H1 (cell line): ENCODE measurements around the gene TFF2. TPM values are rescaled to one million over a fixed set of nuclear protein-coding genes. Genes with fewer than 3 reads are reported as not detected.

Experiments
- CTCF ChIA-PET: fragments of 300-600 bp; sonication (Branson Sonifier 250); formaldehyde crosslinking; loops from one replicate; lab custom pipeline; 2021; ENCODE audit not compliant: partially characterized antibody; lab: Charles Lee
- POLR2A ChIA-PET: fragments of 300-600 bp; sonication (Branson Sonifier 250); formaldehyde crosslinking; loops from one replicate; lab custom pipeline; 2021; ENCODE audit warnings: inconsistent platforms; ENCODE audit not compliant: partially characterized antibody; lab: Charles Lee
- DNase-seq, 2 experiments: peaks; one replicate each; pipeline versions ENCODE4 v3.0.0 to v3.0.0-alpha.2; 2010 to 2022; ENCODE audit warnings: low spot score in 2 of 2, low read depth in 1 of 2, mixed read lengths in 1 of 2
- FAIRE-seq: peaks from 2 replicates; lab custom pipeline; 2011; peaks lifted over from hg19 to GRCh38; lab: Jason Lieb, UNC
- H2AFZ ChIP-seq: 2 replicates; pipeline ENCODE4 v1.8.1; 2012; ENCODE audit warnings: low read length, inconsistent platforms
- H2AK5ac ChIP-seq: 2 replicates; pipeline ENCODE4 v1.6.1; 2013; ENCODE audit warnings: low read depth, low read length
- H2BK120ac ChIP-seq: replicated peaks from 2 replicates; pipeline ENCODE3; 2013; ENCODE audit warnings: low read depth, low read length, inconsistent platforms
- H2BK12ac ChIP-seq: 2 replicates; pipeline ENCODE4 v1.6.1; 2013; ENCODE audit warnings: low read depth, low read length
- H2BK15ac ChIP-seq: 2 replicates; pipeline ENCODE4 v1.6.1; 2013; ENCODE audit warnings: low read length
- H2BK20ac ChIP-seq: 2 replicates; pipeline ENCODE4 v1.6.1; 2013; ENCODE audit warnings: low read length
- H2BK5ac ChIP-seq: 2 replicates; pipeline ENCODE4 v1.6.1; 2013; ENCODE audit warnings: low read depth, low read length
- H3K14ac ChIP-seq: 2 replicates; pipeline ENCODE4 v1.6.1; 2013; ENCODE audit warnings: inconsistent platforms; ENCODE audit not compliant: insufficient read length
- H3K18ac ChIP-seq: 2 replicates; pipeline ENCODE4 v1.6.1; 2013; ENCODE audit warnings: low read length; ENCODE audit errors: extremely low read depth
- H3K23ac ChIP-seq: 2 replicates; pipeline ENCODE4 v1.6.1; 2013; ENCODE audit warnings: inconsistent platforms; ENCODE audit not compliant: insufficient read length
- H3K23me2 ChIP-seq: 2 replicates; pipeline ENCODE4 v1.6.1; 2013; ENCODE audit warnings: low read depth, low read length
- H3K27ac ChIP-seq: 2 replicates; pipeline ENCODE4 v1.6.1; 2011; ENCODE audit warnings: low read depth, low read length, inconsistent platforms
- H3K27me3 ChIP-seq, 4 experiments: replicated peaks in 1 of 4; 1 replicate in 1 of 4; 2 replicates in 3 of 4; pipeline versions ENCODE4 v1.6.1 to v1.8.1; 2011 to 2013; ENCODE audit warnings: low read length in 3 of 4, mild to moderate bottlenecking in 3 of 4, inconsistent platforms in 2 of 4, mixed read lengths in 2 of 4, moderate library complexity in 1 of 4; ENCODE audit not compliant: control insufficient read depth in 3 of 4, insufficient read depth in 3 of 4; ENCODE audit errors: extremely low read depth in 1 of 4
- H3K36me3 ChIP-seq, 4 experiments: 2 replicates each; pipeline versions ENCODE4 v1.6.1 to v1.8.1; 2011 to 2013; ENCODE audit warnings: mild to moderate bottlenecking in 4 of 4, low read length in 3 of 4, moderate library complexity in 2 of 4, control low read depth in 1 of 4, inconsistent platforms in 1 of 4; ENCODE audit not compliant: insufficient read depth in 4 of 4, control insufficient read depth in 2 of 4
- H3K4ac ChIP-seq: replicated peaks from 2 replicates; pipeline ENCODE3; 2013; ENCODE audit warnings: low read length, low read depth, mixed read lengths, inconsistent platforms; ENCODE audit not compliant: insufficient read length
- H3K4me1 ChIP-seq, 4 experiments: replicated peaks in 1 of 4; 1 replicate in 1 of 4; 2 replicates in 3 of 4; pipeline versions ENCODE4 v1.6.1 to v1.8.1; 2011 to 2013; ENCODE audit warnings: low read length in 3 of 4, inconsistent platforms in 2 of 4, mixed read lengths in 1 of 4; ENCODE audit not compliant: insufficient read depth in 4 of 4, control insufficient read depth in 3 of 4
- H3K4me2 ChIP-seq, 2 experiments: 2 replicates each; pipeline versions ENCODE4 v1.6.1 to v1.8.1; 2011 to 2013; ENCODE audit warnings: low read depth in 2 of 2, low read length in 2 of 2, control low read depth in 1 of 2, inconsistent platforms in 1 of 2, mild to moderate bottlenecking in 1 of 2; ENCODE audit not compliant: insufficient read depth in 1 of 2
- H3K4me3 ChIP-seq, 4 experiments: fragments of 200-600, 300-600 bp in 1 of 4; sonication (generic), shearing (Covaris generic), sonication (Bioruptor Twin) in 1 of 4; 2 replicates each; pipeline versions ENCODE4 v1.5.1 to v1.8.1; 2011 to 2016; ENCODE audit warnings: low read length in 4 of 4, low read depth in 3 of 4, control low read depth in 2 of 4, inconsistent platforms in 2 of 4, mild to moderate bottlenecking in 2 of 4, mixed read lengths in 1 of 4, moderate library complexity in 1 of 4; ENCODE audit not compliant: insufficient read depth in 2 of 4; ENCODE audit errors: extremely low read depth in 1 of 4
- H3K56ac ChIP-seq: replicated peaks from 2 replicates; pipeline ENCODE3; 2013; ENCODE audit warnings: low read depth, mild to moderate bottlenecking, mixed read lengths, low read length, inconsistent platforms; ENCODE audit not compliant: insufficient read length
- H3K79me1 ChIP-seq: 2 replicates; pipeline ENCODE4 v1.6.1; 2013; ENCODE audit warnings: low read depth, low read length, control low read depth
- H3K79me2 ChIP-seq, 2 experiments: 2 replicates each; pipeline versions ENCODE4 v1.6.1 to v1.8.1; 2012 to 2013; ENCODE audit warnings: low read length in 2 of 2, mild to moderate bottlenecking in 2 of 2, inconsistent platforms in 1 of 2; ENCODE audit not compliant: insufficient read depth in 2 of 2, control insufficient read depth in 1 of 2
- H3K9ac ChIP-seq, 4 experiments: replicated peaks in 1 of 4; 1 replicate in 1 of 4; 2 replicates in 3 of 4; pipeline versions ENCODE4 v1.6.1 to v1.8.1; 2011 to 2013; ENCODE audit warnings: low read depth in 3 of 4, low read length in 3 of 4, control low read depth in 2 of 4, mild to moderate bottlenecking in 2 of 4, moderate library complexity in 2 of 4, inconsistent platforms in 1 of 4; ENCODE audit errors: extremely low read depth in 1 of 4
- H3K9me3 ChIP-seq, 2 experiments: 2 replicates each; pipeline versions ENCODE4 v1.6.1 to v1.8.1; 2012 to 2013; ENCODE audit warnings: mild to moderate bottlenecking in 2 of 2, moderate library complexity in 2 of 2, control low read depth in 1 of 2, inconsistent platforms in 1 of 2, low read depth in 1 of 2, low read length in 1 of 2, mixed read lengths in 1 of 2; ENCODE audit not compliant: insufficient read depth in 2 of 2
- H4K20me1 ChIP-seq, 2 experiments: replicated peaks in 1 of 2; 2 replicates each; pipeline versions ENCODE3 to v1.8.1; 2011 to 2013; ENCODE audit warnings: inconsistent platforms in 2 of 2, low read length in 2 of 2, mild to moderate bottlenecking in 1 of 2; ENCODE audit not compliant: insufficient read depth in 2 of 2, control insufficient read depth in 1 of 2
- H4K5ac ChIP-seq: 2 replicates; pipeline ENCODE4 v1.6.1; 2013; ENCODE audit warnings: low read length, low read depth, mixed read lengths, inconsistent platforms; ENCODE audit not compliant: insufficient read length
- H4K8ac ChIP-seq: 2 replicates; pipeline ENCODE4 v1.8.0; 2013; ENCODE audit warnings: mild to moderate bottlenecking, moderate library complexity, low read length, inconsistent platforms; ENCODE audit not compliant: insufficient read depth; ENCODE audit errors: extremely low read depth
- H4K91ac ChIP-seq: replicated peaks from 2 replicates; pipeline ENCODE3; 2013; ENCODE audit warnings: low read length, mixed read lengths, inconsistent platforms; ENCODE audit not compliant: insufficient read length
- CTCF ChIP-seq, 3 experiments: IDR thresholded peaks; 1 replicate in 2 of 3; 2 replicates in 1 of 3; pipeline versions ENCODE4 v1.5.1 to v1.6.1; 2011; ENCODE audit warnings: low read length in 3 of 3, mild to moderate bottlenecking in 3 of 3, inconsistent platforms in 2 of 3, low read depth in 1 of 3, moderate library complexity in 1 of 3; ENCODE audit not compliant: insufficient read depth in 1 of 3; ENCODE audit errors: control extremely low read depth in 1 of 3
- EP300 ChIP-seq, 2 experiments: IDR thresholded peaks; 1 replicate in 1 of 2; 2 replicates in 1 of 2; pipeline ENCODE4 v1.6.1; 2011 to 2012; ENCODE audit warnings: low read depth in 2 of 2, low read length in 2 of 2, mild to moderate bottlenecking in 2 of 2, borderline replicate concordance in 1 of 2, inconsistent platforms in 1 of 2, moderate library complexity in 1 of 2
- EZH2 ChIP-seq: fragments of 200-600 bp; sonication (generic); IDR thresholded peaks from 2 replicates; pipeline ENCODE4 v1.7.1; 2012; ENCODE audit warnings: low read depth, mild to moderate bottlenecking, moderate library complexity, low read length, inconsistent platforms; ENCODE audit not compliant: severe bottlenecking
- GTF2F1 ChIP-seq: IDR thresholded peaks from 2 replicates; pipeline ENCODE4 v1.6.1; 2012; ENCODE audit warnings: low read depth, low read length, improper control_type of control experiment, borderline replicate concordance
- KDM1A ChIP-seq: fragments of 200-600, 300-600 bp; sonication (generic); IDR thresholded peaks from 2 replicates; pipeline ENCODE4 v1.7.1; 2016; ENCODE audit warnings: mild to moderate bottlenecking, low read length, borderline replicate concordance
- RBBP5 ChIP-seq: IDR thresholded peaks from 2 replicates; pipeline ENCODE4 v1.7.1; 2012; ENCODE audit warnings: low read depth, mild to moderate bottlenecking, inconsistent platforms, low read length, moderate library complexity, borderline replicate concordance
- RFX5 ChIP-seq: IDR thresholded peaks from 2 replicates; pipeline ENCODE4 v1.6.1; 2011; ENCODE audit warnings: low read depth, low read length, improper control_type of control experiment, borderline replicate concordance
- SP1 ChIP-seq: IDR thresholded peaks from 2 replicates; pipeline ENCODE4 v1.6.1; 2011; ENCODE audit warnings: low read depth, low read length
- SUZ12 ChIP-seq: fragments of 200-600 bp; sonication (generic); IDR thresholded peaks from 2 replicates; pipeline ENCODE4 v1.6.1; 2012; ENCODE audit warnings: mild to moderate bottlenecking, inconsistent platforms, low read length, moderate library complexity, mixed read lengths
- TCF12 ChIP-seq: IDR thresholded peaks from 2 replicates; pipeline ENCODE4 v1.6.1; 2011; ENCODE audit warnings: low read depth, mild to moderate bottlenecking, low read length
- ZNF274 ChIP-seq: IDR thresholded peaks from 2 replicates; pipeline ENCODE4 v1.7.0; 2012; ENCODE audit warnings: low read length, borderline replicate concordance; ENCODE audit errors: extremely low read depth
- WGBS, 2 experiments: shearing (Covaris generic) in 1 of 2; methylation state at CpG; one replicate each; pipeline versions ENCODE4 v1.1.6 to v1.1.7; 2013 to 2015; ENCODE audit warnings: low lambda C conversion rate in 2 of 2, mixed read lengths in 2 of 2, inconsistent platforms in 1 of 2, low coverage in 1 of 2, missing lambda C conversion rate in 1 of 2; ENCODE audit not compliant: insufficient replicate concordance in 2 of 2, insufficient coverage in 1 of 2, insufficient read length in 1 of 2; ENCODE audit errors: extremely low coverage in 1 of 2, missing lambda C conversion rate in 1 of 2; 5-methylcytosine and 5-hydroxymethylcytosine counted together
- polyA plus RNA-seq, 7 experiments: library from polyadenylated mRNA; depleted of rRNA in 3 of 7; stranded (reverse) in 5 of 7; unstranded in 2 of 7; fragments of >200 nt in 5 of 7; fragments of 200-250 nt in 2 of 7; gene quantifications; 1 replicate in 5 of 7; 2 replicates in 1 of 7; 4 replicates in 1 of 7; pipeline versions ENCODE4 v1.2.1 to v1.2.3, GENCODE V29; 2011 to 2013; ENCODE audit warnings: missing spikeins in 2 of 7, mixed read lengths in 2 of 7
- total RNA-seq: library from RNA; stranded (reverse); fragmentation: NEBNext Ultra II Directional; extraction: Animal tissue kit (Norgen Biotek cat#: 25700); gene quantifications from 2 replicates; pipeline ENCODE4 v1.2.1, GENCODE V29; 2021

TFF2 gene
- total and polyA plus RNA-seq, 2 of the 8 experiments (the other 6 are each of a cell fraction or from before 2014, with no cell fraction given) = not detected

GRCh38 chr21:42317341-42317741, 33.5 kb downstream of the TFF2 start:
- Histone ChIP-seq H3K56ac (no peak overlapping the region), H3K27me3 (no peaks in the 10 kb centered on the region), H3K18ac (peak overlapping the region; percentile 32; the same call in 1 of the 2 replicates), H3K4ac (no peak overlapping the region), H3K9me3 (no peaks in the 10 kb centered on the region), H3K23me2 (no peaks in the 10 kb centered on the region), H3K79me1 (no peaks in the 10 kb centered on the region), H2AFZ (no peak overlapping the region), H2BK120ac (no peak overlapping the region), H3K4me3 (no peak overlapping the region), H4K8ac (no peak overlapping the region), H3K4me2 (no peak overlapping the region), H4K91ac (no peak overlapping the region), H3K14ac (no peak overlapping the region), H3K9ac (no peak overlapping the region), H3K36me3 (no peaks in the 10 kb centered on the region), H2BK12ac (peak overlapping the region; percentile 97; the same call in 1 of the 2 replicates), H4K5ac (no peak overlapping the region), H2AK5ac (no peak overlapping the region), H2BK5ac (peak overlapping the region; percentile 75; the same call in 1 of the 2 replicates), H4K20me1 (no peaks in the 10 kb centered on the region), H3K4me1 (peaks cover 8 to 25% (median 18%) of the 10 kb centered on the region in 4 experiments), H2BK15ac (0 out of 2 replicates have a peak overlapping the region, but pooled peaks have one; percentile 74), H3K27ac (no peak overlapping the region), H3K79me2 (no peaks in the 10 kb centered on the region), H3K23ac (no peak overlapping the region), H2BK20ac (peak overlapping the region; percentile 40; the same call in 1 of the 2 replicates)
- DNase-seq = peak in 1 of 2 experiments; percentile 41
- POLR2A ChIA-PET = no interaction called here
- FAIRE-seq = no peak
- WGBS, 2 experiments = 75% methylated on average over 8 of the region's 8 CpGs; no CpG with 5 or more reads in 1 of the 2 experiments
- CTCF ChIA-PET = interaction anchor here (1.3 to 14.3 kb wide), 3 partner anchors 16 to 94 kb away, joined by 3 to 137 read pairs (median 4); no protein-coding TSS in a partner anchor
- TF ChIP-seq RBBP5 (no peak), EZH2 (no peak), CTCF (IDR thresholded peaks at IDR 0.05; ENCODE audit: control extremely low read depth in 1 of 3, insufficient read depth in 1 of 3, low read depth in 1 of 3, low read length in 3 of 3) (no peak), RFX5 (no peak), TCF12 (no peak), KDM1A (no peak), SUZ12 (no peak), GTF2F1 (no peak), EP300 (IDR thresholded peaks at IDR 0.05; ENCODE audit: borderline replicate concordance in 1 of 2, low read depth in 2 of 2, low read length in 2 of 2) (no peak), SP1 (no peak), ZNF274 (no peak)
